GM10847 (cell line): ENCODE results near the gene MRPL39.

Source experiments
- POLR2A ChIP-seq: IDR thresholded peaks from 2 replicates; pipeline ENCODE4 v1.6.1; 2011; ENCODE audit not compliant: insufficient read length; ENCODE audit errors: extremely low read depth

MRPL39 gene

GRCh38 chr21:25607151-25608043, at the start of gene MRPL39:
TSS of gene MRPL39 (minus strand) at chr21:25607481. CDS start at chr21:25607475, 6 bp downstream.
- TF ChIP-seq POLR2A, result peak; percentile 70

- no peak for TF ChIP-seq POLR2A
These were observed 49.1 kb upstream of the MRPL39 start for GRCh38 chr21:25656412-25656811.

GRCh38 chr21:25649146-25649545, 41.9 kb upstream of the MRPL39 start:
- TF ChIP-seq POLR2A, result no peak

- no peak for TF ChIP-seq POLR2A
These were observed 40.4 kb upstream of the MRPL39 start for GRCh38 chr21:25647647-25648046.

GRCh38 chr21:25646474-25646873, 39.2 kb upstream of the MRPL39 start:
- TF ChIP-seq POLR2A, result no peak

GRCh38 chr21:25643486-25643885, 36.2 kb upstream of the MRPL39 start:
- TF ChIP-seq POLR2A, result no peak

- no peak for TF ChIP-seq POLR2A
These were observed 33.6 kb upstream of the MRPL39 start for GRCh38 chr21:25640943-25641292.

GRCh38 chr21:25640202-25640942, 33.1 kb upstream of the MRPL39 start:
- TF ChIP-seq POLR2A, result no peak

GRCh38 chr21:25639551-25640201, 32.4 kb upstream of the MRPL39 start:
- no peak for TF ChIP-seq POLR2A

- no peak for TF ChIP-seq POLR2A
These were observed 31.6 kb upstream of the MRPL39 start, which contains the start of gene JAM2 for GRCh38 chr21:25638660-25639550. TSS of gene JAM2 (plus strand) at chr21:25639258. CDS start at chr21:25639822, 564 bp downstream.

GRCh38 chr21:25637851-25638659, 30.8 kb upstream of the MRPL39 start:
- no peak for TF ChIP-seq POLR2A

GRCh38 chr21:25636727-25637126, 29.4 kb upstream of the MRPL39 start:
- no peak for TF ChIP-seq POLR2A

GRCh38 chr21:25635310-25635709, 28.0 kb upstream of the MRPL39 start:
- TF ChIP-seq POLR2A, result no peak

GRCh38 chr21:25632296-25632695, 25.0 kb upstream of the MRPL39 start:
- TF ChIP-seq POLR2A, result no peak
